ENCODE results near the gene DGCR8. TPM values are rescaled to one million over a fixed set of nuclear protein-coding genes. Genes with fewer than 3 reads are reported as not detected.

DGCR8 gene
- total RNA-seq, 4 donors from 2014 or later, result 13.2 to 56.2 (median 33.5) TPM

DNA sequence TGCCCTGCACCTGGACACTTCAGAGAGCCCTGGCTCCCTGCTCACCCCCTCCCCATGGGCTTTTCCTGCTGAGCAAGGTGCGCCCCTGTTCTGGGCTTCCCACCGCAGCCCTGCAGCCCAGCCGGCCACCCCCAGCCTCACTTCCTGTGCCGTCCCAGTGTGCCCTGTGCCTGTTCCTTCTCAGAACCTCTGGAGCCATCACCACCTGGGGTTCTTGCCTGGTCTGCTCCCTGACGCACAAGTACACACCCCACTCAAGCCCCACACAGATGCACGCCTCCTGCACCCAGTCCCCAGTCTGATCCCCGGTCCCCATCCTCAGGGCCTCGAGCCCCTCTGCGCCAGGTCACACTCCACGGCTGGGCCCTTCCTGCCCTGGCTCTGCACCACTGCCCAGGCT, 23.9 kb upstream of the DGCR8 start:
- no peak overlapping the region for H3K27ac ChIP-seq
- no peak for TF ChIP-seq POLR2A (IDR thresholded peaks at IDR 0.05)
- TF ChIP-seq, protein P1, sequence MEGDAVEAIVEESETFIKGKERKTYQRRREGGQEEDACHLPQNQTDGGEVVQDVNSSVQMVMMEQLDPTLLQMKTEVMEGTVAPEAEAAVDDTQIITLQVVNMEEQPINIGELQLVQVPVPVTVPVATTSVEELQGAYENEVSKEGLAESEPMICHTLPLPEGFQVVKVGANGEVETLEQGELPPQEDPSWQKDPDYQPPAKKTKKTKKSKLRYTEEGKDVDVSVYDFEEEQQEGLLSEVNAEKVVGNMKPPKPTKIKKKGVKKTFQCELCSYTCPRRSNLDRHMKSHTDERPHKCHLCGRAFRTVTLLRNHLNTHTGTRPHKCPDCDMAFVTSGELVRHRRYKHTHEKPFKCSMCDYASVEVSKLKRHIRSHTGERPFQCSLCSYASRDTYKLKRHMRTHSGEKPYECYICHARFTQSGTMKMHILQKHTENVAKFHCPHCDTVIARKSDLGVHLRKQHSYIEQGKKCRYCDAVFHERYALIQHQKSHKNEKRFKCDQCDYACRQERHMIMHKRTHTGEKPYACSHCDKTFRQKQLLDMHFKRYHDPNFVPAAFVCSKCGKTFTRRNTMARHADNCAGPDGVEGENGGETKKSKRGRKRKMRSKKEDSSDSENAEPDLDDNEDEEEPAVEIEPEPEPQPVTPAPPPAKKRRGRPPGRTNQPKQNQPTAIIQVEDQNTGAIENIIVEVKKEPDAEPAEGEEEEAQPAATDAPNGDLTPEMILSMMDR (IDR thresholded peaks at IDR 0.05), result no peak
- intact Hi-C loops (cut with DNase I; ENCODE audit: low total_unique reads), result no loop called here
- H3K4me3 ChIP-seq, result no peak overlapping the region
- H3K36me3 ChIP-seq, result no peaks in the 10 kb centered on the region
- DNase-seq, result no peak
- no peaks in the 10 kb centered on the region for H3K9me3 ChIP-seq
- no peaks in the 10 kb centered on the region for H3K4me1 ChIP-seq
- H3K27me3 ChIP-seq, result no peaks in the 10 kb centered on the region

DNA sequence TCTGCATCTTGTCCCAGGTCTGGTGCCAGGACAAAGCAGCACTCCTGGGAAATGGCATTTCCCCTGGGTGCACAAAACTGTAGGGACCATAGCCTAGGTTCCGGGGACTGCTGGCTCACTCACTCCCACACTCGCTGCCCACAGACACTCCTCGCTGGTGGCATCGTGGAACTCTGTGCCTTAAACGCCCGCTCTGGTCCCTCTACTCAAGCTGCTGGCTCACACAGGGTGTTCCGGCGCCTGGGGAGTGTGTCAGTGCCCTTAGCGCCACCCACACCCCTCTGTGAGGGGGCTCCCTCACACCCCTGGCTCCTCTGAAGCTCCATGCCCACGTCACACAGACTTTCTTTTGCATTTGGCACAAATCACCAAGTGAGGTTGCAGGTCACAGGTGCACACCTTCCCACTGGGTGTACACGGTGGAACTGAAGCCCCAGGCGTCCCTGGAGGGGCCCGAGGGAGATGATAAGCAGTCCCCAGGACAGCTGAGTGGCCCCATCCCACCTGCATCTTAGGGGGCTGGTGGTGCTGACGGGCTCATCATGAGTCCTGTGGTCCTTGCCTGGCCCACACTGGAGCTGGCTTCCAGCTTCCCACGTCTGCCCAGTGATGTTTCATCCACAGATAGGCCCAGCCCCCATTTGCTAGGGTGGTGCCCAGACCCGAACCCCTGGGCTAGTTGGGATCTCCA, 23.2 kb upstream of the DGCR8 start:
- TF ChIP-seq, protein P1 (IDR thresholded peaks at IDR 0.05), result no peak
- TF ChIP-seq POLR2A (IDR thresholded peaks at IDR 0.05), result no peak
- no peaks in the 10 kb centered on the region for H3K4me1 ChIP-seq
- no peaks in the 10 kb centered on the region for H3K36me3 ChIP-seq
- H3K4me3 ChIP-seq, result no peak overlapping the region
- no peak for DNase-seq
- intact Hi-C loops (cut with DNase I; ENCODE audit: low total_unique reads), result no loop called here
- H3K9me3 ChIP-seq, result no peaks in the 10 kb centered on the region
- no peak overlapping the region for H3K27ac ChIP-seq
- no peaks in the 10 kb centered on the region for H3K27me3 ChIP-seq

DNA sequence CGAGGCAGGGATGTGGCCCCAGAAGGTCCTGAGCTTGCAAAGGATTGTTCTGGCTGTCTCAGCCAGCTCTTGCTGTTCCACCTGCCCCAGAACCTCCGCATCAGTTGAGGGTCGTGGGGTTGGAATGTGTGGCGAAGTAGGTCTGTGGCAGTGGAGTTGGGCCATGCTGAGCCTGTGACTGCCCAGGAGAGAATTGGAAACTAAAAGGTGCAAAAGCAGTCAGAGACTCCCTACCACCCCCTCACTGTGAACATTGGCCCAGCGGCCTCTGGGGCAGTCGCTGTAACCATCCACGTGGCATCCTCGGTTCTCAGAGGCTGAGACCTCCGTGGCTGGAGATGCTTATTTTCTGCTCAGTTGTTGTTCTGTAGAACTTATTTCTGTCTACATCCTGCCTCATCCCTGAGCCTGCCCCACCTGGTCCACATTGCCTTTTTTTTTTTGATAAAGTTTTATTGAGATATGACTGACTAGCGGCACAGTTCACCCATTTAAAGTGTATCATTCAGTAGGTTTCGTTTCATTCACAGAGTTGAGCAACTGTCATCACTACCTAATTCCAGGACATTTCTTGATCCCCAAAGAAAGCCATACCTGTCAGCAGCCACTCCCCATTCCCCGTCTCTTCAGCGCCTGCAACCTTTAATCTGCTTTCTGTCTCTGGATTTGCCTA, 22.3 kb upstream of the DGCR8 start:
- intact Hi-C loops (cut with DNase I; ENCODE audit: low total_unique reads), result no loop called here
- DNase-seq, result no peak
- H3K9me3 ChIP-seq, result no peaks in the 10 kb centered on the region
- H3K27ac ChIP-seq, result no peak overlapping the region
- no peak overlapping the region for H3K4me3 ChIP-seq
- no peaks in the 10 kb centered on the region for H3K36me3 ChIP-seq
- TF ChIP-seq, protein P1 (IDR thresholded peaks at IDR 0.05), result no peak
- no peak for TF ChIP-seq POLR2A (IDR thresholded peaks at IDR 0.05)
- H3K27me3 ChIP-seq, result no peaks in the 10 kb centered on the region
- no peaks in the 10 kb centered on the region for H3K4me1 ChIP-seq

DNA sequence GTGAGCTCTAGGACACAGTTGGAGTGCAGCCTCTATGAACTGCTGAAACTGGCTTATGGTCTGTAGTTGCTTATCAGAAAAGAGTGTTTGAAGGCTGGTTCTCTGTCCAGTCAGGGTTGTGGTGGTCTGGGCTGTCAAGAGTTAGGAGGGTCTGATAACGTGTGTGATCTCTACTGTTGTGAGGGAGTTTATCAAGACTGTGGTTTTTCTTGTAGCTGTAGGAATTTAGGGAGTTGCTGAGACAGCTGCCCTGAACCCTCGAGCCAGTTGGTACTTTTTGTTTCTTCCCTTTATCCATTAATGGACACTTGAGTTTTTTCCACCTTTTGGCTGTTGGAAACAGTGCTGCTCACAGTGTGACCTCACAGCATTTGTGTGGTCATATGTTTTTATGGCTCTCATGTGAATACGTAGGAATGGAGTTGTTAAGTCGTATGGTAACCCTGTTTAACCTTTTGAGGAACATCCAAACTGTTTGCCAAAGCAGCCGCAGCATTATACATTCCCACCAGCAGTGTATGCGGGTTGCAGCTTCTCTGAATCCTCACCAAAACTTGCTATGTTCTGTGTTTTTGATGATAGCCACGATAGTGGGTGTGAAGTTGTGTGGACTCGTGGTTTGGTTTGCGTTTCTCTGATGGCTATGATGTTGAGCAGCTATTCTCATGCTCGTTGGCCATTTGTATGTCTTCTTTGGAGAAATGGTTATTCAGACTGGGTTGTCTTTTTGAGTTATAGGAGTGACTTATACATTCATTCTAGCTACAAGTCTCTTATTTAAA, 20.9 kb upstream of the DGCR8 start:
- no peak overlapping the region for H3K27ac ChIP-seq
- DNase-seq, result no peak
- no peaks in the 10 kb centered on the region for H3K36me3 ChIP-seq
- intact Hi-C loops (cut with DNase I; ENCODE audit: low total_unique reads), result no loop called here
- no peak overlapping the region for H3K4me3 ChIP-seq
- H3K27me3 ChIP-seq, result no peaks in the 10 kb centered on the region
- TF ChIP-seq, protein P1 (IDR thresholded peaks at IDR 0.05), result no peak
- TF ChIP-seq POLR2A (IDR thresholded peaks at IDR 0.05), result no peak
- no peaks in the 10 kb centered on the region for H3K4me1 ChIP-seq
- H3K9me3 ChIP-seq, result no peaks in the 10 kb centered on the region

Data from uterus (tissue), 4 donors.